IPS-NIHi7 (cell line): ENCODE measurements around the gene PLPPR1.
"Not testable (repeated sequence)": the region's sequence is repeated elsewhere in the genome, so short reads cannot be mapped to it uniquely, and the experiment has no call there.

Experiments used
- DNase-seq: peaks from one replicate; pipeline ENCODE4 v3.0.0; 2012; ENCODE audit warnings: mixed read lengths; ENCODE audit errors: extremely low spot score

Gene PLPPR1

GRCh38 chr9:101028346-101029314, at the start of gene PLPPR1:
TSS of gene PLPPR1 (plus strand) at chr9:101028727.
- peak; percentile 90 for DNase-seq

GRCh38 chr9:100989731-100990130, 38.8 kb upstream of the PLPPR1 start:
- DNase-seq, result no peak

GRCh38 chr9:100990605-100991381, 37.7 kb upstream of the PLPPR1 start:
- DNase-seq, result no peak

- DNase-seq, result no peak
These were observed 35.9 kb upstream of the PLPPR1 start for GRCh38 chr9:100992632-100993031.

GRCh38 chr9:100999906-101000544, 28.5 kb upstream of the PLPPR1 start:
- DNase-seq, result no peak

GRCh38 chr9:101005246-101005645, 23.3 kb upstream of the PLPPR1 start:
- DNase-seq, result no peak

GRCh38 chr9:101014566-101014965, 14.0 kb upstream of the PLPPR1 start:
- DNase-seq, result no peak

GRCh38 chr9:101018467-101018866, 10.1 kb upstream of the PLPPR1 start:
- no peak for DNase-seq

- no peak for DNase-seq
These were observed 5.8 kb upstream of the PLPPR1 start for GRCh38 chr9:101022704-101023103.

- no peak for DNase-seq
These were observed 2.6 kb upstream of the PLPPR1 start for GRCh38 chr9:101025940-101026339.

- no peak for DNase-seq
These were observed 1.7 kb upstream of the PLPPR1 start for GRCh38 chr9:101026824-101027223.

- no peak for DNase-seq
These were observed 1.3 kb upstream of the PLPPR1 start for GRCh38 chr9:101027236-101027635.

GRCh38 chr9:101027733-101028345, 688 bp upstream of the PLPPR1 start:
- no peak for DNase-seq

- DNase-seq, result no peak
These were observed 973 bp downstream of the PLPPR1 start for GRCh38 chr9:101029315-101030085.

GRCh38 chr9:101030086-101030391, 1.5 kb downstream of the PLPPR1 start:
- no peak for DNase-seq

GRCh38 chr9:101032426-101032825, 3.9 kb downstream of the PLPPR1 start:
- DNase-seq, result no peak

GRCh38 chr9:101034222-101034621, 5.7 kb downstream of the PLPPR1 start:
- no peak for DNase-seq

GRCh38 chr9:101035098-101035497, 6.6 kb downstream of the PLPPR1 start:
- no peak for DNase-seq

- DNase-seq, result no peak
These were observed 8.9 kb downstream of the PLPPR1 start for GRCh38 chr9:101037430-101037829.

GRCh38 chr9:101038488-101038887, 10.0 kb downstream of the PLPPR1 start:
- DNase-seq, result no peak

GRCh38 chr9:101039581-101039980, 11.1 kb downstream of the PLPPR1 start:
- not testable (repeated sequence) for DNase-seq
